Endothelial cell of umbilical vein (primary cell): ENCODE measurements around the gene AOC1.

Source experiments
- CTCF ChIP-seq, 2 donors: IDR thresholded peaks; 1 replicate in 1 of 2; 2 replicates in 1 of 2; pipeline ENCODE4 v1.5.1; 2011; ENCODE audit warnings: low read length in 2 of 2, mild to moderate bottlenecking in 2 of 2, moderate library complexity in 2 of 2, control low read depth in 1 of 2, inconsistent platforms in 1 of 2, low read depth in 1 of 2; ENCODE audit not compliant: insufficient read depth in 1 of 2; ENCODE audit errors: extremely low read depth in 1 of 2
- EZH2 ChIP-seq: IDR thresholded peaks from 2 replicates; pipeline ENCODE4 v1.6.1; 2012; ENCODE audit warnings: borderline replicate concordance, low read depth, mild to moderate bottlenecking, moderate library complexity, low read length, inconsistent platforms; ENCODE audit not compliant: severe bottlenecking
- GATA2 ChIP-seq: IDR thresholded peaks from 2 replicates; pipeline ENCODE4 v1.7.0; 2011; ENCODE audit warnings: low read depth, mild to moderate bottlenecking, moderate library complexity, mixed read lengths, low read length; ENCODE audit not compliant: insufficient read length, insufficient read depth
- POLR2A ChIP-seq: IDR thresholded peaks from 2 replicates; pipeline ENCODE4 v1.6.1; 2012; ENCODE audit warnings: low read depth, mild to moderate bottlenecking, control low read depth, low read length
- POLR2AphosphoS5 ChIP-seq: IDR thresholded peaks from 2 replicates; pipeline ENCODE4 v1.6.1; 2012; ENCODE audit warnings: low read depth, mild to moderate bottlenecking, control low read depth, low read length, moderate library complexity; ENCODE audit not compliant: insufficient read depth

DNA sequence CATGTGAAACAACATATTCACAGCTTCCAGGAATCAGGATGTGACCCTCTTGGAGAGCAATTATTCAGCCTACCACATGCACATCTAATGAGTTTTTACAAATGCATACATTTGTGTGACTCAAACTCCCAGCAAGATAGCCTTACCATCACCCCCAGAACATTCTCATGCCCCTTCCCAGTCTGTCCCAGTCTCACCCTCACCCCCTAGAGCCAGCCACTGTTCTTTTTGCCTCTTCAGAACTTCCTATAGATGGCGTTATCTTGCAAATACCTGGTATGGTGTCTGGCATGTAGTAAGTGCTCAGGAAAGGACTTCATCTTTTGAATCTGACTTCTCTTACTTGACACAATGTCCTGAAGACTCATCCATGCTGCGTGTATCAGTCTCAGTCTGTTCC, 23.9 kb upstream of the AOC1 start:
- no peak for TF ChIP-seq POLR2AphosphoS5
- no peak for TF ChIP-seq CTCF (IDR thresholded peaks at IDR 0.05; ENCODE audit: extremely low read depth in 1 of 2, insufficient read depth in 1 of 2, low read depth in 1 of 2, low read length in 2 of 2)
- TF ChIP-seq POLR2A: no peak
- TF ChIP-seq GATA2: no peak
- TF ChIP-seq EZH2: no peak
